Smooth muscle cell (in vitro differentiated cells): ENCODE measurements around the gene ANXA5. TPM values are rescaled to one million over a fixed set of nuclear protein-coding genes. Genes with fewer than 3 reads are reported as not detected.

ENCODE experiments used
- DNase-seq: peaks from one replicate; lab custom pipeline; 2025; ENCODE audit not compliant: unreplicated experiment; lab: John Stamatoyannopoulos, UW
- H2AFZ ChIP-seq: fragments of 200-600 bp; sonication (generic); 2 replicates; pipeline ENCODE4 v1.6.0; 2016; ENCODE audit warnings: antibody characterized with exemption, low read depth, mild to moderate bottlenecking
- H3F3A ChIP-seq: fragments of 200-600 bp; sonication (generic); 2 replicates; pipeline ENCODE4 v1.6.0; 2017; ENCODE audit warnings: antibody characterized with exemption, low read depth
- H3K27ac ChIP-seq: fragments of 200-600 bp; sonication (generic); 2 replicates; pipeline ENCODE4 v1.5.1; 2016; ENCODE audit warnings: low read depth, mild to moderate bottlenecking
- H3K27me3 ChIP-seq: fragments of 200-600 bp; sonication (generic); 2 replicates; pipeline ENCODE4 v1.6.1; 2016; ENCODE audit warnings: low read depth, mild to moderate bottlenecking
- H3K36me3 ChIP-seq: fragments of 200-600 bp; sonication (generic); 2 replicates; pipeline ENCODE4 v1.5.1; 2016; ENCODE audit warnings: low read depth
- H3K4me1 ChIP-seq: fragments of 200-600 bp; sonication (generic); 2 replicates; pipeline ENCODE4 v1.5.1; 2016; ENCODE audit warnings: low read depth
- H3K4me2 ChIP-seq: fragments of 200-600 bp; sonication (generic); 2 replicates; pipeline ENCODE4 v1.6.0; 2016; ENCODE audit warnings: mild to moderate bottlenecking
- H3K4me3 ChIP-seq: fragments of 200-600 bp; sonication (generic); 2 replicates; pipeline ENCODE4 v1.5.1; 2016; ENCODE audit warnings: mild to moderate bottlenecking
- H3K79me2 ChIP-seq: fragments of 200-600 bp; sonication (generic); 2 replicates; pipeline ENCODE4 v1.6.0; 2016; ENCODE audit warnings: low read depth, mild to moderate bottlenecking
- H3K9ac ChIP-seq: fragments of 200-600 bp; sonication (generic); 2 replicates; pipeline ENCODE4 v1.6.0; 2016; ENCODE audit warnings: low read depth
- H3K9me3 ChIP-seq: fragments of 200-600 bp; sonication (generic); replicated peaks from 2 replicates; pipeline ENCODE4 v1.5.1; 2016; ENCODE audit warnings: low read depth
- H4K20me1 ChIP-seq: fragments of 200-600 bp; sonication (generic); 2 replicates; pipeline ENCODE4 v1.6.0; 2016; ENCODE audit warnings: low read depth
- WGBS: methylation state at CpG from one replicate; pipeline ENCODE4 v1.1.7; 2016; ENCODE audit warnings: low lambda C conversion rate; 5-methylcytosine and 5-hydroxymethylcytosine counted together
- polyA plus RNA-seq: library from polyadenylated mRNA; unstranded; fragments of >200 nt; fragmentation: Nextera tagmentation; extraction: Ambion mirVana; gene quantifications from 2 replicates; pipeline ENCODE4 v1.2.1, GENCODE V29; 2016
- total RNA-seq: library from RNA; depleted of rRNA; stranded (reverse); fragments of >200 nt; gene quantifications from 2 replicates; pipeline ENCODE4 v1.2.3, GENCODE V29; 2014
- TF ChIP-seq, protein P1 (sequence below): fragments of 200-600 bp; sonication (generic); IDR thresholded peaks from 2 replicates; pipeline ENCODE4 v1.5.1; 2017; ENCODE audit warnings: borderline replicate concordance, mild to moderate bottlenecking, antibody characterized with exemption; ENCODE audit not compliant: insufficient read depth, poor library complexity, severe bottlenecking

ANXA5 gene
- total and polyA plus RNA-seq, 2 experiments from 2014 or later: 481 to 597 TPM

DNA sequence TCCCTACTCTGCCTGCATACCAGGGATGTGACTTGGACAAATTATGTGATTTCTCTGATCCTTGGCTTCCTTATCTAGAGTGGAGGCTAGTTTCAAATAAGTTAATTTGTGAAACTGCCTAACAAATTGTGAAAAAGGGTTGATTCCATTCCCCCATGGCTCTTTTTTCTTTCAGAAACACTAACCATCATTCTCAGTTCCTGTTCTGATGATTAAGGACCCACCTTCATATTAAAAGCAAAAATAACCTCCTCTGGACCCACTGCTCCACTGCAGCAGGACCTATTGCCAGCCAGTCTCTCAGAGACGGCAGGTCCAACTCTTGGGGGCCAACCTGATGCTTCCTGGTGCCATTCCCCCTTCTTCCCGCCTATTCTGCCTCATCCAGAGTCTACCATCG is 4.5 kb upstream of the ANXA5 start:
- no peaks in the 10 kb centered on the region for H3K36me3 ChIP-seq
- H3K4me1 ChIP-seq: peaks cover 6% of the 10 kb centered on the region

DNA sequence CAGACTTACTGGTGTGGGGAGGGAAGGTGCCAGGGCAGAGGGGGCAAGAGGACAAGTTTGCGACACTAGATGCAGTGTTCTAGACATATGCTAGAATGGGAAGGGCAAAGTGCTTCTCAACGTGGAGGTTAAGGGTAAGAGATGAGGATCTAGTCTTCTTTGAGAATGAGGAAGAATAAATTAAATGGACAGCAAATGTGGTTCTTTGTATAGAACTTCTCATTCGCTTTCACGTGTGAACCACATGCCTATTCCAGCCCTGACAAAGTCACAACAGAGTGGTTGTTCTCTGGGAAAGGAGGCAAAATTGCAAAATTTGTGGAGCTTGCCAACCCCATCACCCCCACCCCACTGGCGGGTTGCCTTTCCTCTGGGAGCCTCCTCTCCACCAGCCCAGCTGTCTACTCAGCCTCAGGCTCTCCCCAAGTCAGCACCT is 1.5 kb upstream of the ANXA5 start:
- H2AFZ ChIP-seq: no peak overlapping the region
- peaks cover 32% of the 10 kb centered on the region for H3K79me2 ChIP-seq
- TF ChIP-seq, protein P1, sequence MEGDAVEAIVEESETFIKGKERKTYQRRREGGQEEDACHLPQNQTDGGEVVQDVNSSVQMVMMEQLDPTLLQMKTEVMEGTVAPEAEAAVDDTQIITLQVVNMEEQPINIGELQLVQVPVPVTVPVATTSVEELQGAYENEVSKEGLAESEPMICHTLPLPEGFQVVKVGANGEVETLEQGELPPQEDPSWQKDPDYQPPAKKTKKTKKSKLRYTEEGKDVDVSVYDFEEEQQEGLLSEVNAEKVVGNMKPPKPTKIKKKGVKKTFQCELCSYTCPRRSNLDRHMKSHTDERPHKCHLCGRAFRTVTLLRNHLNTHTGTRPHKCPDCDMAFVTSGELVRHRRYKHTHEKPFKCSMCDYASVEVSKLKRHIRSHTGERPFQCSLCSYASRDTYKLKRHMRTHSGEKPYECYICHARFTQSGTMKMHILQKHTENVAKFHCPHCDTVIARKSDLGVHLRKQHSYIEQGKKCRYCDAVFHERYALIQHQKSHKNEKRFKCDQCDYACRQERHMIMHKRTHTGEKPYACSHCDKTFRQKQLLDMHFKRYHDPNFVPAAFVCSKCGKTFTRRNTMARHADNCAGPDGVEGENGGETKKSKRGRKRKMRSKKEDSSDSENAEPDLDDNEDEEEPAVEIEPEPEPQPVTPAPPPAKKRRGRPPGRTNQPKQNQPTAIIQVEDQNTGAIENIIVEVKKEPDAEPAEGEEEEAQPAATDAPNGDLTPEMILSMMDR: no peak
- H4K20me1 ChIP-seq: peaks cover 24% of the 10 kb centered on the region
- H3K9me3 ChIP-seq: no peaks in the 10 kb centered on the region
- no peak overlapping the region for H3K4me2 ChIP-seq
- WGBS: 85% methylated on average over 5 of the region's 5 CpGs
- H3K27ac ChIP-seq: no peak overlapping the region
- H3K27me3 ChIP-seq: no peaks in the 10 kb centered on the region
- peaks cover 13% of the 10 kb centered on the region for H3K4me1 ChIP-seq
- H3K9ac ChIP-seq: no peak overlapping the region
- DNase-seq: no peak
- no peaks in the 10 kb centered on the region for H3K36me3 ChIP-seq
- H3F3A ChIP-seq: peaks cover 17% of the 10 kb centered on the region
- H3K4me3 ChIP-seq: no peak overlapping the region

More for the DNA sequence above, 4.5 kb upstream of the ANXA5 start:
- Histone ChIP-seq H3F3A (no peaks in the 10 kb centered on the region), H3K4me3 (no peak overlapping the region), H3K4me2 (no peak overlapping the region), H3K79me2 (peaks cover 2% of the 10 kb centered on the region), H4K20me1 (no peaks in the 10 kb centered on the region), H3K9ac (no peak overlapping the region), H3K9me3 (no peaks in the 10 kb centered on the region), H2AFZ (no peak overlapping the region), H3K27ac (no peak overlapping the region), H3K27me3 (no peaks in the 10 kb centered on the region)
- 98% methylated on average over 3 of the region's 3 CpGs for WGBS
- DNase-seq: no peak
- TF ChIP-seq, protein P1: no peak

DNA sequence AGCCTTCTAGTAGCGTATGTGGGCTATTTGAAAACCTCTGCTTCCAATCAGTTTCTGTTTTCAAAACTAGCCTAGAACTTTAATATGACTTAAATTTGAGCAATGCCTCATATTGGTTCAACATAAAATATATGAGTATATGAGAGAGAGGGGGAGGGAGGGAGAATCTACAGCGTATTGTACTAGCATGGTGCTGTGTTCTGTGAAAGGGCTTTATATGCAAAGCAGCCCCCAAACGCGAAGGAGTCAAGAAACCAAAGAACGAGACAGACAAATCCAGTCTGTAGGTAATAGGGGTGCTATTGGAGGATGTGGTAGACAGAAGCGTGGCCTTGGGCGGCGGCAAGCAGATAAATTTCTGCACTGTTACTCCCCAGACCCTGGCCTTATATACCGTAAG is 784 bp upstream of the ANXA5 start:
- peak overlapping the region; percentile 71 for H3K9ac ChIP-seq

DNA sequence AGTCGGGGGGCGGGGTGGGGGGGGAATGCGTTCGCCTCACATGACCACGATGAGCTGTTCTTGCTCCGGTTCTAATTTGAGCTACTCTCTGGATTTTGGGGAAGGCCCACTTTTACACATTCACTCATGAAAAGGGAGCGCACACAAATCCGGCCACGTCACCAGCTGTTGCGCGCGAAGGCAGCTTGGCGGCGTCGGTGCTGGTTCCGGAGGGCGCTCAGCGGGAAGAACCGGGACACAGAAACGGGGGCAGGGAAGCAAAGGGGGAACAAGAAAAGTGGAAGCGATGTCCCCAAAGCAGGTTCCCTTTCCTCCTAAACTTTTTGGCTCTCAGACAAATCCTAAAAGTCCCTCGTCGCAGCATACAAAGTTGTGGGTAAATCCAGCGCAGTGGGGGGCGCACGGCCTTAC is 605 bp downstream of the ANXA5 start:
- no peaks in the 10 kb centered on the region for H3K9me3 ChIP-seq
- H3K36me3 ChIP-seq: no peaks in the 10 kb centered on the region
- TF ChIP-seq, protein P1: no peak
- peak overlapping the region; percentile 96 for H3K9ac ChIP-seq
- peaks cover 45% of the 10 kb centered on the region for H4K20me1 ChIP-seq
- peak overlapping the region; percentile 67 for H3K4me3 ChIP-seq
- peak; percentile 54 for DNase-seq
- peaks cover 48% of the 10 kb centered on the region for H3K79me2 ChIP-seq
- H3K4me1 ChIP-seq: peaks cover 20% of the 10 kb centered on the region
- WGBS: under 1% methylated on average over 26 of the region's 26 CpGs
- H3K4me2 ChIP-seq: peak overlapping the region; percentile 91
- no peaks in the 10 kb centered on the region for H3K27me3 ChIP-seq
- no peak overlapping the region for H2AFZ ChIP-seq
- peak overlapping the region; percentile 93 for H3K27ac ChIP-seq
- peaks cover 27% of the 10 kb centered on the region for H3F3A ChIP-seq

More for the DNA sequence above, 784 bp upstream of the ANXA5 start:
- H2AFZ ChIP-seq: peak overlapping the region; percentile 30
- H3K4me2 ChIP-seq: peak overlapping the region; percentile 88
- peaks cover 31% of the 10 kb centered on the region for H4K20me1 ChIP-seq
- no peaks in the 10 kb centered on the region for H3K9me3 ChIP-seq
- no peaks in the 10 kb centered on the region for H3K36me3 ChIP-seq
- WGBS: 71% methylated on average over 9 of the region's 9 CpGs
- H3K27ac ChIP-seq: peak overlapping the region; percentile 93
- H3K4me3 ChIP-seq: peak overlapping the region; percentile 67
- peaks cover 19% of the 10 kb centered on the region for H3F3A ChIP-seq
- TF ChIP-seq, protein P1: no peak
- peaks cover 13% of the 10 kb centered on the region for H3K4me1 ChIP-seq
- no peak for DNase-seq
- no peaks in the 10 kb centered on the region for H3K27me3 ChIP-seq
- peaks cover 39% of the 10 kb centered on the region for H3K79me2 ChIP-seq
